ENCODE data around the gene FIP1L1.
"Not testable (repeated sequence)": the region's sequence is repeated elsewhere in the genome, so short reads cannot be mapped to it uniquely, and the experiment has no call there.

The FIP1L1 gene

GRCh38 chr4:53376900-53377299 is 541 bp upstream of the FIP1L1 start:
- no peak for TF ChIP-seq CTCF (IDR thresholded peaks at IDR 0.05; ENCODE audit: low read length, missing control alignments)
- peak overlapping the region; percentile 85 for H3K4me3 ChIP-seq (replicated peaks; ENCODE audit: low read depth, low read length)
- DNase-seq (ENCODE audit: low read depth) = no peak

- no peak for DNase-seq (ENCODE audit: low read depth)
- peak overlapping the region; percentile 85 for H3K4me3 ChIP-seq (replicated peaks; ENCODE audit: low read depth, low read length)
- no peak for TF ChIP-seq CTCF (IDR thresholded peaks at IDR 0.05; ENCODE audit: low read length, missing control alignments)
These were observed 686 bp downstream of the FIP1L1 start for GRCh38 chr4:53378171-53378482.

- H3K4me3 ChIP-seq (replicated peaks; ENCODE audit: low read depth, low read length) = no peak overlapping the region
- no peak for TF ChIP-seq CTCF (IDR thresholded peaks at IDR 0.05; ENCODE audit: low read length, missing control alignments)
- DNase-seq (ENCODE audit: low read depth) = no peak
These were observed 2.8 kb downstream of the FIP1L1 start for GRCh38 chr4:53380221-53380620.

- not testable (repeated sequence) for DNase-seq (ENCODE audit: low read depth); H3K4me3 ChIP-seq (replicated peaks; ENCODE audit: low read depth, low read length)
These were observed 32.0 kb downstream of the FIP1L1 start for GRCh38 chr4:53409479-53409878.

GRCh38 chr4:53419208-53419607 is 41.8 kb downstream of the FIP1L1 start:
- H3K4me3 ChIP-seq (replicated peaks; ENCODE audit: low read depth, low read length) = no peak overlapping the region
- DNase-seq (ENCODE audit: low read depth) = no peak
- no peak for TF ChIP-seq CTCF (IDR thresholded peaks at IDR 0.05; ENCODE audit: low read length, missing control alignments)

- no peak overlapping the region for H3K4me3 ChIP-seq (replicated peaks; ENCODE audit: low read depth, low read length)
- TF ChIP-seq CTCF (IDR thresholded peaks at IDR 0.05; ENCODE audit: low read length, missing control alignments) = no peak
- no peak for DNase-seq (ENCODE audit: low read depth)
These were observed 44.4 kb downstream of the FIP1L1 start for GRCh38 chr4:53421791-53422190.

GRCh38 chr4:53422367-53422766 is 44.9 kb downstream of the FIP1L1 start:
- H3K4me3 ChIP-seq (replicated peaks; ENCODE audit: low read depth, low read length) = no peak overlapping the region
- no peak for DNase-seq (ENCODE audit: low read depth)
- TF ChIP-seq CTCF (IDR thresholded peaks at IDR 0.05; ENCODE audit: low read length, missing control alignments) = no peak

- DNase-seq (ENCODE audit: low read depth) = no peak
- H3K4me3 ChIP-seq (replicated peaks; ENCODE audit: low read depth, low read length) = no peak overlapping the region
- no peak for TF ChIP-seq CTCF (IDR thresholded peaks at IDR 0.05; ENCODE audit: low read length, missing control alignments)
These were observed 46.8 kb downstream of the FIP1L1 start for GRCh38 chr4:53424280-53424679.
